ENCODE data around the gene ERGIC3. TPM values are rescaled to one million over a fixed set of nuclear protein-coding genes. Genes with fewer than 3 reads are reported as not detected.

ERGIC3 gene
- total and polyA plus RNA-seq, 11 donors = 69.8 to 152 (median 101) TPM

- intact Hi-C loops (cut with DNase I) = loop anchor here in 3 of 10 donors (5.0 to 10.0 kb wide), 3 partner anchors 183 to 373 kb away; partner anchors contain the start of genes NFS1 (in 1 of the 3) and ROMO1 (in 1 of the 3)
- Histone ChIP-seq H3K27me3 (no peaks in the 10 kb centered on the region), H3K27ac (no peak overlapping the region), H3K4me1 (peaks cover 0 to 7% (median 0%) of the 10 kb centered on the region in 12 donors), H3K9me3 (no peaks in the 10 kb centered on the region), H3K36me3 (peaks cover 0 to 72% (median 43%) of the 10 kb centered on the region in 9 donors), H3K4me3 (no peak overlapping the region)
- 89 to 100% (median 91%) methylated on average over 2 of the region's 2 CpGs for WGBS, 4 donors
- TF ChIP-seq CTCF (IDR thresholded peaks at IDR 0.05) (peak; percentile 31 to 69 (median 55)), POLR2A (IDR thresholded peaks at IDR 0.05) (no peak)
- DNase-seq (no peak), ATAC-seq (peak in 3 of 4 donors; percentile 25 to 51 (median 29))
Measured at GRCh38 chr20:35511814-35512420, 30.0 kb upstream of the ERGIC3 start.

GRCh38 chr20:35514371-35514932, 27.4 kb upstream of the ERGIC3 start:
- Histone ChIP-seq H3K36me3 (peaks cover 0 to 46% (median 23%) of the 10 kb centered on the region in 9 donors), H3K9me3 (no peaks in the 10 kb centered on the region), H3K4me1 (peaks cover 0 to 12% (median 0%) of the 10 kb centered on the region in 12 donors), H3K27ac (no peak overlapping the region), H3K27me3 (no peaks in the 10 kb centered on the region), H3K4me3 (no peak overlapping the region)
- intact Hi-C loops (cut with DNase I) = loop anchor here in 3 of 10 donors (5.0 to 10.0 kb wide), 3 partner anchors 180 to 370 kb away; partner anchors contain the start of genes NFS1 (in 1 of the 3) and ROMO1 (in 1 of the 3)
- ATAC-seq (no peak), DNase-seq (no peak)
- TF ChIP-seq CTCF (IDR thresholded peaks at IDR 0.05) = no peak
- no peak for TF ChIP-seq POLR2A (IDR thresholded peaks at IDR 0.05)
- WGBS, 4 donors = 82 to 92% (median 84%) methylated on average over 11 of the region's 11 CpGs

- no peak overlapping the region for H3K27ac ChIP-seq
- H3K27me3 ChIP-seq = no peaks in the 10 kb centered on the region
- no peak for TF ChIP-seq CTCF (IDR thresholded peaks at IDR 0.05)
- TF ChIP-seq POLR2A (IDR thresholded peaks at IDR 0.05) = no peak
- H3K36me3 ChIP-seq = peaks cover 0 to 37% (median 14%) of the 10 kb centered on the region in 9 donors
- H3K4me1 ChIP-seq = peaks cover 0 to 12% (median 0%) of the 10 kb centered on the region in 12 donors
- DNase-seq (no peak), ATAC-seq (no peak)
- intact Hi-C loops (cut with DNase I) = loop anchor here in 2 of 10 donors (10.0 kb wide), 2 partner anchors 179 to 369 kb away; partner anchors contain the start of genes NFS1 (in 1 of the 2) and ROMO1 (in 1 of the 2)
- no peak overlapping the region for H3K4me3 ChIP-seq
- no peaks in the 10 kb centered on the region for H3K9me3 ChIP-seq
- 91 to 97% (median 95%) methylated on average over 3 to 4 of the region's 4 CpGs for WGBS, 4 donors
Measured at GRCh38 chr20:35515341-35515740, 26.5 kb upstream of the ERGIC3 start.

All from heart left ventricle (tissue), 16 donors.